CD4-positive, alpha-beta T cell treated with Interleukin-12 subunit alpha and Interleukin-12 subunit beta, for 1 hour (primary cell): ENCODE measurements around the gene ZFPL1.

Experiments
- DNase-seq: peaks from one replicate; pipeline ENCODE4 v3.0.0-alpha.2; 2020

The ZFPL1 gene

DNA sequence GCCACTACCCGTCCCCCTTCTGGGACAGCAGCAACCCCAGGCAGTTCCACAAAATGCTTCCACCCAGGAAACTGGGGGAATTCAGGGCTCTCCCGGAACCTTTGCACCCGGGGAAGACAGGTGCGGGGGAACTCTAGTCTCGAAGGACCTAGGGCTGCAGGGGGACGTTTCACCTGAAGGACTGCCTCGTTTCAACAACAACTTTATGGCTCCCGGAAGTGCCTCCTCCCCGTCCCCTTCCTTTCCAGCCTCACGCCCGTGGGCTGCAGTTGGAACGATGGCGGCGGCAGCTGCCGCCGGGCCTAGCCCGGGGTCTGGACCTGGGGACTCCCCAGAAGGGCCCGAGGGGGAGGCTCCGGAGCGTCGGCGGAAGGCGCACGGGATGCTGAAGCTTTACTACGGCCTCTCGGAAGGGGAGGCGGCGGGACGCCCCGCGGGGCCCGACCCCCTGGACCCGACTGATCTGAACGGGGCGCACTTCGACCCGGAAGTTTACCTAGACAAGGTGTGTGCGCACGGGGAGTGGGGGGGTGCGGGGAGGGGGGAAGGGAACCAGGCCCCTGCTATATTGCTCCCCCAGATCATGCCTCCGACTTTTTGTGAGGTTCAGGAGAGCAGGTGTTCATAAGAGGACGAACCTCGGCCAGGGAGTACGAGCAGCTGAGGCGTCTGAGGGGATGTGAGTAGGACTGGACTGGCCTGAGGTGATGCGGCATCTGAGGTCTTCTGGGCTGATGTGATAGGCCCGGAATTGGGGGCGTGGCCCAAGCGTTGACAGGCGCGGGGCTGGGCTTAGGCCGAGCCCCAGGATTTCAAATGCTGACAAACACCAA is 12.2 kb downstream of the ZFPL1 start, which contains the start of gene VPS51:
VPS51 (plus strand) TSS at position 241 of the 833 bp plus-strand sequence; CDS start at position 278, 37 bp downstream.
- DNase-seq, result peak; percentile 90

- no peak for DNase-seq
Observed at GRCh38 chr11:65096926-65097325, 12.9 kb downstream of the ZFPL1 start.

DNA sequence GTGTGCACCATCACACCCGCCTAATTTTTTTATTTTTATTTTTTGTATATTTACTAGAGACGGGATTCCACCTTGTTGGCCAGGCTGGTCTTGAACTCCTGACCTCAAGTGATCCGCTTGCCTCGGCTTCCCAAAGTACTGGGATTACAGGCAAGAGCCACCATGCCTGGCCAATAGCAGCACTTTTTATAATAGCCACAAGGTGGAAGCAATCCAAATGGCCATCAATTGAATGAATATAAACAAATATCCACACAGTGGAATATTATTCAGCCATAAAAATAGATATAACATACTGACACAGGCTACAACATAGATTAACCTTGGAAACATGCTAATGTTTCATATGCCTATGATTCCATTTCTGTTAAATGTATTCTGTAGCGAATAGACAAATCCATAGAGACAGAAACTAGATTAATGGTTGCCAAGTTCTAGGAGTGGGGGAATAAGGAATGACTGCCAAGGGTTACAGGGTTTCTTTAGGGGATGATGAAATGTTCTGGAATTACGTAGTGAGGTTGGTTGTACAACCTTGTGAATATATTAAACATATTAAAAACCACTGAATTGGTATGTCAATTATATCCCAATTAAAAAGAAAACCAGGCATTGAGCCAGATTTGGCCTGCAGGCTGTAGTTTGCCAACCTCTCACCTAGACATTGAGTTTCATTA is 16.8 kb downstream of the ZFPL1 start:
- no peak for DNase-seq

GRCh38 chr11:65102142-65103095 is 18.4 kb downstream of the ZFPL1 start:
- no peak for DNase-seq

DNA sequence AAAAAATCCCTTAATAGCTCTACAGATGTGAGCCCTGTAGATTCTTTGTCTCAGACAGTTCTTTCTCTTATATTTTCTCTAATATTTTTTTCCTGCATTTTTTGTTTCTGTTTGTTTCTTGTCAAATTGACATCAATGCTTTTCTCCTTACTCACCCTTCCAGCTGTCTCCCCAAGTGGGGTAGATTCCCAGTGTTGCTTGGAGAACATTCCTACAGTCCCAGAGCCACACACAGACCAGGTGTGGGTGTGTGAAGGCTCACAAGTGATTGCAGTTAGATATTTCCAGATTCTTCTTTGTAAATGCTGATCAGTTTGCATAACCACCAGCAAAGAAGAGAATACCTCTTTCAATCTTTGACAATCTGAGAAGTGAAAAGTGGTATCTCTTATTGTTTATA is 19.5 kb downstream of the ZFPL1 start:
- no peak for DNase-seq

DNA sequence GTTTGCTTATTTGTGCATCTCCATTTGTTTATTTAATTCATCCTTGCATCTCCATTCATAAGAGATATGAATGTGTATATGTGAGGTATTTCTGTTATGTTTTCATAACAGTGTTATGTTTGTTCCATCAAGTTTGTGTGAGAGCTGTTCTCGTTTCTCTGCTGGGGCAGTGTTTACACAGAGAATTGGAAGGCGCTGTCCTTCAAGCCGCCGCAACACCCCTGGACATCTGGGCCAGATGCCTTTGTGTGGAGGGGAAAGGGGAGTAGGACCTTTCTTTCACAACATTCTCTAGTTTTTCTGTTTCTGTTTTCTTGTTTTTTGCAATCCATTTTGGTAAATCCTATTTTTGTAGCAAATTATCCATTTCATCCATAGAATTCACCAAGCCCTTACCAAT is 20.6 kb downstream of the ZFPL1 start:
- DNase-seq, result no peak

- DNase-seq, result no peak
Observed at GRCh38 chr11:65107078-65107477, 23.1 kb downstream of the ZFPL1 start.

GRCh38 chr11:65107751-65108468 is 23.9 kb downstream of the ZFPL1 start:
- DNase-seq, result no peak

DNA sequence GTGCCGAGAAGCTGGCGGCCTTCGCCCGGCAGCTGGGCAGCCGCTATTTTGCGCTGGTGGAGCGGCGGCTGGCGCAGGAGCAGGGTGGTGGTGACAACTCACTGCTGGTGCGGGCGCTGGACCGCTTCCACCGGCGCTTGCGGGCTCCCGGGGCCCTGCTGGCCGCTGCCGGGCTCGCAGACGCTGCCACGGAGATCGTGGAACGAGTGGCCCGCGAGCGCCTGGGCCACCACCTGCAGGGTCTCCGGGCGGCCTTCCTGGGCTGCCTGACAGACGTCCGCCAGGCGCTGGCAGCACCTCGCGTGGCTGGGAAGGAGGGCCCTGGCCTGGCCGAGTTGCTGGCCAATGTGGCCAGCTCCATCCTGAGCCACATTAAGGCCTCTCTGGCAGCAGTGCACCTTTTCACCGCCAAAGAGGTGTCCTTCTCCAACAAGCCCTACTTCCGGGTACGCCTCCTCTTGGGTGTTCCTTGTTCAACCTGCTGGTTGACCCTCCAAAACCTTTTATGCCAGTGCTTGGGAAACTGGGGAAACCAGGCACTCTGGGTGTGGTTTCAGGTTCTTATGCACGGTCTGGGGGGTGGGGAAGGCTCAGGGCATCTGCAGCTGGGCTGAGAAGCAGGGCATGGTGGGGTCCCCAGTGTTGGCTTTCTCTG is 24.6 kb downstream of the ZFPL1 start:
- DNase-seq, result no peak

- DNase-seq, result no peak
Observed at GRCh38 chr11:65109231-65110198, 25.5 kb downstream of the ZFPL1 start.

- DNase-seq, result peak; percentile 96
Observed at GRCh38 chr11:65110354-65110861, 26.4 kb downstream of the ZFPL1 start.

DNA sequence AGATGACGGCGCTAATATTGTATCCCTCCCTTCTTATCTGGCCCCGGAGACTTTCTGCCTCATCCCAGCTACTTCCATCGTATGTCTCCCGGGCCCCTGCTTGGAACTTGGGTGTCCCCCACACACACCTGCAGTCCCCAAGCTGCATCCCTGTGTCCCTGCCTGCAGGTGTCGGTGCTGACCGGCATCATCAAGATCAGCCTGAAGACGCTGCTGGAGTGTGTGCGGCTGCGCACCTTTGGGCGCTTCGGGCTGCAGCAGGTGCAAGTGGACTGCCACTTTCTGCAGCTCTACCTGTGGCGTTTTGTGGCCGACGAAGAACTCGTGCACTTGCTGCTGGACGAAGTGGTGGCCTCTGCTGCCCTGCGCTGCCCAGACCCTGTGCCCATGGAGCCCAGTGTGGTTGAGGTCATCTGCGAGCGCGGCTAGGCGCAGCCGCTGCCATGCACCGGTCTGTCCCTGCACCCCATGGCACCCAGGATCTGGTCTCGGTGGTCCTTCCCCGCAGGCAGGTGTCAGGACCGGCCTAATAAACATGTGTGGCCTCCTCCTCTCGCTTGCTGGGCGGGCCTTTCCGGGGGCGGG is 27.2 kb downstream of the ZFPL1 start:
- DNase-seq, result no peak

DNA sequence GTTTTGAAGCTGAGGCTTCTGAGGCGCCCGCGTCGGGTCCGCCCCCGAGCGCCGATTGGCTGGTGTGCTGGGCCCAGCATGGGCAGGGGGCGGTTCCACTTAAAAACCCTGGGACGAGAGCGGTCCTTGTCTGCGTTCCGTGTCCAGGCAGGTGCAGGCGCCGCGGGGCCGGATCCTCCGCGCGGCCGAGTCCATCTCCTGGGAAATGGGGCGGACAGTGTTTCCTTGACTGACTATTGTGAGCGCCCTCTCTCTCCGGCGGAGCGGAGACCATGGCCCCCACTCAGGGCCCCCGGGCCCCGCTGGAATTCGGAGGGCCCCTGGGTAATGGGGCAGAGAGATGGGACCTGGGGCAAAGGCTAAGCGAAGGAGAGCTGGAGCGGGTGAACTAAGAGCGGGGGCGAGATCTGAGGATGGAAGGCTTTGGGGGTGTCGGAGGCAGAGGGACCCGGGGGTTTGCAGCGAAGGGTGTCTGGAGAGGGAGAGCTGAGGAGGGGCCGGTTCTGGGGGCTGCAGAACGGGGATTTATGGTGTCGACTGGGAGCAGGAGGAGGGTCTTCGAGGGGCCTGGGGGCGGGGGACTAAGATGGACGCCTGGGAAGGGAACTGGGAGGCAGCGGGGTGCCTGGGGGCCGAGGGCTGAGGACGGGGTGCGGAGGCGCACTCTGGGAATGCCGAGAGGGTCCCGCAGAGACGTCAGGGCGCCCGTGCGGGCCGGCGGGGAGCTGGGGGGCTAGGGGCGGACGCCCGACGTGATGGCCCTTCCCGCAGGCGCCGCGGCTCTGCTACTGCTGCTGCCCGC is 27.9 kb downstream of the ZFPL1 start, which contains the start of gene TM7SF2:
TM7SF2 (plus strand) TSS at position 129 of the 802 bp plus-strand sequence; CDS start at position 273, 144 bp downstream.
- DNase-seq, result peak; percentile 96

DNA sequence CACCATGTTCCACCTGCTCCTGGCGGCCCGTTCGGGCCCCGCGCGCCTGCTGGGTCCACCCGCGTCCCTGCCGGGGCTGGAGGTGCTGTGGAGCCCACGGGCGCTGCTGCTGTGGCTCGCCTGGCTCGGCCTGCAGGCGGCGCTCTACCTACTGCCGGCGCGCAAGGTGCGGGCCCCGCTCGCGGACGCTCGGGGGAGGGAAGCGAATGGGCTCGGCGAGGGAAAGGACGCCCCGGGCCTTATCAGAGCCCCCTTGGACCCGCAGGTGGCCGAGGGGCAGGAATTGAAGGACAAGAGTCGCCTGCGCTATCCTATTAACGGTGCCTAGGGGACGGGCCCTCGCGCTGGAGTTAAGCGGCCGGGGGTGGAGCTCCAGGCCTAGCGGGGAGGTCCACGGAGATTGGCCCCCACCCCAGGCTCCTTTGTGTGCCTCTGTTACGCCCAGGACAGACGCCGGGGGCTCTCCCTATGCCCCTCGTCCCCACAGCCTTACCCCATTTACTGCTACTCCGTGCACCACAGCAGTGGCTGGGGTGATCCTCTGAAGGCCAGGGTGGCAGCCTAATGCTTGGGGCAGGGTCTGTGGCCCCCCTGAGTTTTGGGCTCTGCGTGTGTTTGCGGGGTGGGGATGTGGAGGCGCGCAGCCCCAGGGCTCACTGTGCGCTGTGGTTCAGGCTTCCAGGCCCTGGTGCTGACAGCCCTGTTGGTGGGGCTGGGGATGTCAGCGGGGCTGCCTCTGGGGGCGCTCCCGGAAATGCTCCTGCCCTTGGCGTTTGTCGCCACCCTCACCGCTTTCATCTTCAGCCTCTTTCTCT is 28.7 kb downstream of the ZFPL1 start:
- peak; percentile 83 for DNase-seq

DNA sequence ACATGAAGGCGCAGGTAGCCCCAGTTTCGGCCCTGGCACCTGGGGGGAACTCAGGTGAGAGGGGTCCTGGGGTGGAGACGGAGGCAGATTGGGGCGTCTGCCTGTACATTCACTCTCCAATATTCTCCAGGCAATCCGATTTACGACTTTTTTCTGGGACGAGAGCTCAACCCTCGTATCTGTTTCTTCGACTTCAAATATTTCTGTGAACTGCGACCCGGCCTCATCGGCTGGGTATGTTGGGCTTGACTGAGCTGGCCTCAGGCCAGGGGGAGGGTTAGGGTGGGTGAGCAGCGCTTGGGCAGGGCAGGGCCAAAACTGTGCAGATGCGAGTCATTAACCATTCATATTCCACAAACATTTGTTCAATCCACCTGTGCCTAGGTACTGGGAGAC is 29.3 kb downstream of the ZFPL1 start:
- DNase-seq, result no peak

GRCh38 chr11:65113839-65114238 is 29.8 kb downstream of the ZFPL1 start:
- no peak for DNase-seq

DNA sequence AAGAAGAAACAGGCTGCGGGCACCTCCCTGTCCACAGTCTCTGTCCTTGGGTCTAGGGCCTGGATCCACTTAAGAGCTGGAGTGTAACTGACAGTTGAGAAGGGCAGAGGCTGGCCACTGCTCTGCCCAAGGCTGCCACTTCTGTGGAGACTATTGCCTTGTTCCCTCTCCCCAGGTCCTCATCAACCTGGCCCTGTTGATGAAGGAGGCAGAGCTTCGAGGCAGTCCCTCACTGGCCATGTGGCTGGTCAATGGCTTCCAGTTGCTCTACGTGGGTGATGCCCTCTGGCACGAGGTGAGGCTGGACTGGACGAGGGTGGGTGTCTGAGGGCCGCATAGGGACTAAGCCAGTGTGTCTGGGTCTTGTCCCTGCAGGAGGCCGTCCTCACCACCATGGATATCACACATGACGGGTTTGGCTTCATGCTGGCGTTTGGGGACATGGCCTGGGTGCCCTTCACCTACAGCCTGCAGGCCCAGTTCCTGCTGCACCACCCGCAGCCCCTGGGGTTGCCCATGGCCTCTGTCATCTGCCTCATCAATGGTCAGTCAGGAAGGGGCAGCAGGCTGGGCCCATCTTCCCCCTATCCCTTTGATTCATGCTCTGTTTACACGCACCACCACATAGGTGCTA is 30.6 kb downstream of the ZFPL1 start:
- no peak for DNase-seq
